PC-9 (cell line): ENCODE measurements around the gene WIPF1. TPM values are rescaled to one million over a fixed set of nuclear protein-coding genes. Genes with fewer than 3 reads are reported as not detected.

Experiments used
- BruUV-seq: library from RNA; stranded (reverse); fragments of 400-500 nt; replicated peaks from 2 replicates; lab custom pipeline; 2021; lab: Mats Ljungman, UMichigan
- CTCF ChIA-PET: fragments of 300-600 bp; sonication (Branson Sonifier 250); formaldehyde crosslinking; loops from one replicate; lab custom pipeline; 2022; ENCODE audit warnings: antibody characterized with exemption; lab: Charles Lee
- POLR2A ChIA-PET: fragments of 300-600 bp; sonication (Branson Sonifier 250); formaldehyde crosslinking; loops from one replicate; lab custom pipeline; 2022; ENCODE audit warnings: antibody characterized with exemption; ENCODE audit not compliant: unreplicated experiment; lab: Charles Lee
- DNase-seq, 2 experiments: peaks; one replicate each; pipeline versions ENCODE4 v3.0.0 to v3.0.0-alpha.2; 2015 to 2022; ENCODE audit warnings: mixed read lengths in 1 of 2
- H2AFZ ChIP-seq: fragments of 200-600 bp; sonication (generic); 2 replicates; pipeline ENCODE4 v1.8.1; 2017; ENCODE audit warnings: antibody characterized with exemption
- H3F3A ChIP-seq: fragments of 200-600 bp; sonication (generic); 2 replicates; pipeline ENCODE4 v1.8.1; 2017; ENCODE audit warnings: antibody characterized with exemption, mild to moderate bottlenecking, low read depth; ENCODE audit not compliant: insufficient read depth
- H3K27ac ChIP-seq: fragments of 200-600 bp; sonication (generic); 2 replicates; pipeline ENCODE4 v1.6.1; 2016; ENCODE audit warnings: mixed run types
- H3K27me3 ChIP-seq: fragments of 200-600 bp; sonication (generic); 2 replicates; pipeline ENCODE4 v1.6.1; 2016; ENCODE audit warnings: low read depth, mixed run types; ENCODE audit not compliant: insufficient read depth
- H3K36me3 ChIP-seq: fragments of 200-600 bp; sonication (generic); 2 replicates; pipeline ENCODE4 v1.6.1; 2016; ENCODE audit warnings: low read depth, mixed run types
- H3K4me1 ChIP-seq: fragments of 200-600 bp; sonication (generic); replicated peaks from 2 replicates; pipeline ENCODE4 v1.6.1; 2016; ENCODE audit warnings: mixed run types; ENCODE audit not compliant: insufficient read depth
- H3K4me2 ChIP-seq: fragments of 200-600 bp; sonication (generic); 2 replicates; pipeline ENCODE4 v1.6.1; 2017; ENCODE audit warnings: mixed run types
- H3K4me3 ChIP-seq: fragments of 200-600 bp; sonication (generic); 2 replicates; pipeline ENCODE4 v1.6.1; 2016; ENCODE audit warnings: mixed run types
- H3K79me2 ChIP-seq: fragments of 200-600 bp; sonication (generic); 2 replicates; pipeline ENCODE4 v1.6.1; 2017; ENCODE audit warnings: low read depth, mixed run types
- H3K9me2 ChIP-seq: fragments of 200-600 bp; sonication (generic); 2 replicates; pipeline ENCODE4 v1.8.1; 2017; ENCODE audit warnings: mild to moderate bottlenecking; ENCODE audit not compliant: insufficient read depth
- H3K9me3 ChIP-seq: fragments of 200-600 bp; sonication (generic); 2 replicates; pipeline ENCODE4 v1.8.1; 2016; ENCODE audit warnings: low read depth; ENCODE audit not compliant: insufficient read depth
- H4K20me1 ChIP-seq: fragments of 200-600 bp; sonication (generic); 2 replicates; pipeline ENCODE4 v1.8.1; 2017; ENCODE audit not compliant: insufficient read depth
- CTCF ChIP-seq: fragments of 200-600 bp; sonication (generic); conservative IDR thresholded peaks from 2 replicates; pipeline ENCODE4 v1.6.1; 2017; ENCODE audit warnings: mixed run types, antibody characterized with exemption, mild to moderate bottlenecking, moderate library complexity
- EZH2 ChIP-seq: fragments of 200-600 bp; sonication (generic); IDR thresholded peaks from 2 replicates; pipeline ENCODE4 v1.8.0; 2017; ENCODE audit warnings: antibody characterized with exemption, low read depth
- intact Hi-C: fragments of 100-400 bp; cut with micrococcal nuclease; formaldehyde crosslinking; loops from one replicate; pipeline ENCODE4 v1.10.0; 2022; ENCODE audit not compliant: unreplicated experiment
- total RNA-seq: library from RNA; stranded (reverse); gene quantifications from 2 replicates; pipeline ENCODE4 v1.2.3, GENCODE V29; 2021

The WIPF1 gene
- total RNA-seq, 1 experiment from 2014 or later = 0.46 TPM

DNA sequence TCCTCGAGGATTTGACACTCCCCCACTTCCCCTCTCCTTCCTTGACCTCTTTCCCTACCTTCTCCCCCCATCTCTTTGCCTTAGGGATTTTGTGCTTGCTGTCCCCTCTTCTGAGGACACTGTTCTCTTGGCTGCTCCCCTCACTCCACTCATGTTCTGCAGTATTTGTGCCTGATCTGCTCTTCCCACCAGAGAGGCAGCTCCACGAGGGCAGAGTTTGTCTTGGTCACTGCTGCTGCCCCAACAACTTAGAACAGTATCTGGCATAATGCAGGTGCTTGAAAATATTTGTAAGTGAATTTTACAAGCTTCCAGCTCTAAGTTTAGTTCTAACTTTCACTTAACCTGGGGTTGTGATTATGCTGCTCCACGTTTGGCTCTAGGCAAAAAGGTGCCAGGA is 10.0 kb upstream of the WIPF1 start:
- no peaks in the 10 kb centered on the region for H3K27me3 ChIP-seq
- TF ChIP-seq EZH2 (no peak), CTCF (no peak)
- intact Hi-C loops = no loop called here
- no peaks in the 10 kb centered on the region for H4K20me1 ChIP-seq
- no peak overlapping the region for H2AFZ ChIP-seq
- ChIA-PET CTCF (no interaction called here), POLR2A (no interaction called here)
- no peaks in the 10 kb centered on the region for H3K9me3 ChIP-seq
- no peak overlapping the region for H3K27ac ChIP-seq
- H3F3A ChIP-seq = no peaks in the 10 kb centered on the region
- no peak overlapping the region for H3K4me2 ChIP-seq
- H3K4me3 ChIP-seq = no peak overlapping the region
- no peaks in the 10 kb centered on the region; the same call in 1 of the 2 replicates for H3K4me1 ChIP-seq
- no peaks in the 10 kb centered on the region for H3K79me2 ChIP-seq
- no peak for DNase-seq
- BruUV-seq = no TSS peak
- no peaks in the 10 kb centered on the region for H3K36me3 ChIP-seq
- no peaks in the 10 kb centered on the region for H3K9me2 ChIP-seq

- H2AFZ ChIP-seq = no peak overlapping the region
- H4K20me1 ChIP-seq = no peaks in the 10 kb centered on the region
- no peak overlapping the region for H3K27ac ChIP-seq
- no peaks in the 10 kb centered on the region for H3K27me3 ChIP-seq
- H3K36me3 ChIP-seq = no peaks in the 10 kb centered on the region
- no peaks in the 10 kb centered on the region for H3K9me2 ChIP-seq
- no TSS peak for BruUV-seq
- CTCF ChIA-PET = no interaction called here
- no peaks in the 10 kb centered on the region for H3K79me2 ChIP-seq
- TF ChIP-seq EZH2 = no peak
- TF ChIP-seq CTCF = no peak
- H3F3A ChIP-seq = no peaks in the 10 kb centered on the region
- no peaks in the 10 kb centered on the region for H3K9me3 ChIP-seq
- no peak overlapping the region for H3K4me3 ChIP-seq
- intact Hi-C loops = no loop called here
- no peaks in the 10 kb centered on the region; the same call in 1 of the 2 replicates for H3K4me1 ChIP-seq
- no peak for DNase-seq
- H3K4me2 ChIP-seq = no peak overlapping the region
- POLR2A ChIA-PET = no interaction called here
These were observed 8.7 kb upstream of the WIPF1 start for GRCh38 chr2:174606336-174606735.

GRCh38 chr2:174605687-174606086 is 8.1 kb upstream of the WIPF1 start:
- no peak for TF ChIP-seq EZH2
- TF ChIP-seq CTCF = peak; percentile 64
- intact Hi-C loops = no loop called here
- no peaks in the 10 kb centered on the region for H3K36me3 ChIP-seq
- no peaks in the 10 kb centered on the region; the same call in 1 of the 2 replicates for H3K4me1 ChIP-seq
- H3K27ac ChIP-seq = no peak overlapping the region
- no peaks in the 10 kb centered on the region for H3K27me3 ChIP-seq
- ChIA-PET CTCF (no interaction called here), POLR2A (no interaction called here)
- H3K9me3 ChIP-seq = no peaks in the 10 kb centered on the region
- no peaks in the 10 kb centered on the region for H3F3A ChIP-seq
- H2AFZ ChIP-seq = no peak overlapping the region
- H3K79me2 ChIP-seq = no peaks in the 10 kb centered on the region
- no peaks in the 10 kb centered on the region for H4K20me1 ChIP-seq
- H3K9me2 ChIP-seq = no peaks in the 10 kb centered on the region
- DNase-seq = no peak
- BruUV-seq = no TSS peak
- no peak overlapping the region for H3K4me3 ChIP-seq
- no peak overlapping the region for H3K4me2 ChIP-seq
